C4-2B (cell line): ENCODE results near the gene BMI1.

Source experiments
- ZFX ChIP-seq: fragments of 450-650 bp; IDR thresholded peaks from 2 replicates; pipeline ENCODE4 v1.6.1; 2017
- TF ChIP-seq, protein P1 (sequence below): fragments of 450-650 bp; conservative IDR thresholded peaks from 2 replicates; pipeline ENCODE4 v1.5.1; 2017; ENCODE audit warnings: mild to moderate bottlenecking

DNA sequence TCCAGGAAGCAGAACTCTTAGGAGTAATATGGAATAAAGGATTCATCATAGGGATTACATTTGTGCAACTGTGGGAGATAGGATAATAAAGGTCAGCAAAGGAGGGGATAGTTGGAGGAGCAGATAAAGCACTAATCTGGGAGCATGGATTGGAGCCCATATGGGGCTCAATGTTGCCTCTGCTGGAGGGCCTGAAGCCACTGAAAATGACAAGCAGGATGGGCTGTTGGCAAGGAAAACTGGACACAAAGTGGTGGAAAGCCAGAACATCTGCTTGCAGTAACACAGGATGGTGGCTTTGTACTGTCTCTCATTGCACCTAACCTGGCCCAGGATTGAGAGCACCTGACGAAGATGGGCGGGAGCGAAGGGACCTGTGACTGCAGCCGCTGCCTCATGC is 19.7 kb upstream of the BMI1 start:
- TF ChIP-seq, protein P1, sequence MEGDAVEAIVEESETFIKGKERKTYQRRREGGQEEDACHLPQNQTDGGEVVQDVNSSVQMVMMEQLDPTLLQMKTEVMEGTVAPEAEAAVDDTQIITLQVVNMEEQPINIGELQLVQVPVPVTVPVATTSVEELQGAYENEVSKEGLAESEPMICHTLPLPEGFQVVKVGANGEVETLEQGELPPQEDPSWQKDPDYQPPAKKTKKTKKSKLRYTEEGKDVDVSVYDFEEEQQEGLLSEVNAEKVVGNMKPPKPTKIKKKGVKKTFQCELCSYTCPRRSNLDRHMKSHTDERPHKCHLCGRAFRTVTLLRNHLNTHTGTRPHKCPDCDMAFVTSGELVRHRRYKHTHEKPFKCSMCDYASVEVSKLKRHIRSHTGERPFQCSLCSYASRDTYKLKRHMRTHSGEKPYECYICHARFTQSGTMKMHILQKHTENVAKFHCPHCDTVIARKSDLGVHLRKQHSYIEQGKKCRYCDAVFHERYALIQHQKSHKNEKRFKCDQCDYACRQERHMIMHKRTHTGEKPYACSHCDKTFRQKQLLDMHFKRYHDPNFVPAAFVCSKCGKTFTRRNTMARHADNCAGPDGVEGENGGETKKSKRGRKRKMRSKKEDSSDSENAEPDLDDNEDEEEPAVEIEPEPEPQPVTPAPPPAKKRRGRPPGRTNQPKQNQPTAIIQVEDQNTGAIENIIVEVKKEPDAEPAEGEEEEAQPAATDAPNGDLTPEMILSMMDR, result no peak
- no peak for TF ChIP-seq ZFX
